Peyer's patch (tissue), 4 donors: Measurements from ENCODE around the gene CNPY1.

Experiments used
- CTCF ChIP-seq, 6 experiments: fragments of 450-650 bp in 4 of 6; fragments of 200-600 bp in 2 of 6; sonication (generic) in 1 of 6; IDR thresholded peaks; one replicate each; pipeline ENCODE4 v1.5.1; 2017 to 2019; ENCODE audit warnings: antibody characterized with exemption in 6 of 6, mild to moderate bottlenecking in 3 of 6, moderate library complexity in 1 of 6
- POLR2A ChIP-seq, 2 donors: fragments of 450-650 bp; IDR thresholded peaks; one replicate each; pipeline ENCODE4 v1.5.1; 2017; ENCODE audit warnings: antibody characterized with exemption in 2 of 2, mild to moderate bottlenecking in 2 of 2, moderate library complexity in 2 of 2

GRCh38 chr7:155557778-155558177 lies 11.4 kb upstream of the CNPY1 start:
- TF ChIP-seq CTCF (IDR thresholded peaks at IDR 0.05) = no peak
- no peak for TF ChIP-seq POLR2A (IDR thresholded peaks at IDR 0.05)
